GM18511 (cell line): ENCODE data around the gene AKR1B1.
A peak's percentile ranks its signal among the peaks of the same experiment; 100 is the strongest.

Experiments used
- ATAC-seq: cut with Tn5 transposase; IDR thresholded peaks from one replicate; pipeline ENCODE4 v1.9.1; 2021; ENCODE audit warnings: mild to moderate bottlenecking, moderate library complexity; ENCODE audit not compliant: unreplicated experiment

AKR1B1 gene

DNA sequence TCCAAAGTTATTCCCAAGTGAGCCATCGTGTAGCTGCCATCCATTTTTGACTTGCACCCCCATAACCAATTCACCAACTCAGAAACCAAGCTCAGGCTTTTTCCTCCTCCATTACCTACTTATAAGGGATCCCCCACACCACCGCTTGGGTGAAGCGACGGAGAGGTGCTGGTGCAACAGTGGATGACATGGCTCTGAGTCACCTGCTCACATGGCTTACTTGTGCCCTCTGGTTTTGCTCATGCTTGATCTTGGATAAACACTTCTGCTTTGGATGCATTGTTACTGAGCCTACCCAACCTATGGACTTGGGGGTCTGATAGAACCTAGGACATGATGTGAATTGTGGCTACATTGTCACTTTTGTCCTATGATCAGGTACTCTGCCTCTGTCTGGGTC lies 12.0 kb upstream of the AKR1B1 start:
- no peak for ATAC-seq

- ATAC-seq: no peak
These were observed 10.7 kb upstream of the AKR1B1 start for GRCh38 chr7:134469622-134470021.

- no peak for ATAC-seq
These were observed 9.6 kb upstream of the AKR1B1 start for GRCh38 chr7:134468475-134468874.

DNA sequence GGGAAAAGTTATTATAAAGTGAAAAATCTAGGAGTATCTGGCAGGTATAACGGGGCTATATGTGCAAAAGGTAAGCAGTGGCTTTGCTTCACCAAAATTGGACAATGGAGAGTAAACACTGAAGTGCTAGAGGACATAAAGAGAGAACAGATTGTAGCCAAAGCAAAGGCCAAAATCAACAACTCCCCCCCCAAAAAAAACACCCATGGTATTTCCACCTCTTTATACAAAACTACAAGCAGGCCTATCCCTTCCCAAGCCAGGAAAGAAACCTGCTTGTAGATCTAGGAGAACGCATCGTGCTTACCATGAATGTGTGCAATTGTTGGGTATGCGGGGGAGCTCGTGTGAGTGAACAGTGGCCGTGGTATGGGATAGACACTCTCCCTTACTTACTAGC lies 9.2 kb upstream of the AKR1B1 start:
- ATAC-seq: no peak

DNA sequence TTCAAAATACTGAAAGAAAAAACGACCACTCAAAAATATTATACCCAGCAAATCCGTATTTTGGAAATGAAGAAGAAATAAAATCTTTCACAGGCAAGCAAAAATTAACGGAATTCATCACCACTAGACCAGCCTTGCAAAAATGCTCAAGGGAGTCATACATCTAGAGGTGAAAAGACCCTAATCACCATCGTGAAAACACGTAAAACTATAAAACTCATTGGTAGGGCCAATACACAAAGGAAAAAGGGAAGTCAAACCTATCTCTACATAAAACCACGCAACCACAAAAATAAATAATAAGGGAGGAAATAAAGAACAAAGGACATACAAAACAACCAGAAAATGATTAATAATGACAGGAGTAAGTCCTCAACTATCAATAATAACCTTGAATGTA lies 6.6 kb upstream of the AKR1B1 start:
- no peak for ATAC-seq

- ATAC-seq: no peak
These were observed 5.6 kb upstream of the AKR1B1 start for GRCh38 chr7:134464496-134464895.

DNA sequence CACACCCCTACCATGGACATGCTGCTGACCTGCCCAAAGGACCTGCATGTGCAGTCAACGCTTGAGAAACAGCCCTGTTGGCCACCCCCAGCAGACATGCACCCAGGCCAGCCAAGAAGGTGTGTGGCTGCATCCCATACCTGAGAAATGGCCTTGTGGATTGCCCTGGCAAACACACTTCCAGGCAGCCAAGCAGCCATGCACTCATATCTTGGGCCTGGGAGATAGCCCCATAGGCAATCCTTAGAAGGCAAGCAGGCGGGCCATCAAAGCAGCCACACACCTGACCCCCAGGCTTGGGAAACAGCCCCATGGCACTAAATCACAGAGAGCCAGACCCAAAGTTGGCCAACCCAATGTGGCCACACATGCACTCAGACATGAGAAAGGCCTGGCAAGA lies 4.9 kb upstream of the AKR1B1 start:
- ATAC-seq: no peak

DNA sequence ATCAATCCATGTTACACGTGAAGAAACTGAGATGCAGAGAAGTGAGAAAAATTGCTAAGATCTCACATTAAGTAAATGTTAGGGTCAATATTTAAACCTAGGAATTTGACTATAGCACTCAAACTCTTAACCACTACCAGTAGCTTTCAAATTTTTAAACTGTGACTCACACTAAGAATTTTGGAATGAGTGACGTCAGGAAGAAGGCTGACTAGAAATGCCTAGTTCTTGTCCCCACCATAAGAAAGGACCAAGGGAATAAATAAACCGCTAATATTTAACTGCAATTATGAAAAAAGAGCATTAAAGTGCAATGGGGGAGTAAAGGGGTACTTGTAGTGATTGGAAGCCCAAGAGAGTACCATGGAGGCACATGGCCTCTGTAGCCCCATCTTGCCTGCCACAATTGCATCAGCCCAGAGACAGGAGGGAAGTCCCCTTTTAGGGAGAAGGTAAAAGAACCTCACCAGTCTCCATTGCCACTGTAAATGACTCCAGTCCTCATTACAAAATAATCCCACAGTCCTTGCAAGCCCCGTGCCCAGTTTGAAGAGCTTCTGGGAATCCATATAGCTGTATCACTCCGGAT lies 3.5 kb upstream of the AKR1B1 start:
- ATAC-seq: no peak

GRCh38 chr7:134461916-134462315 lies 3.0 kb upstream of the AKR1B1 start:
- ATAC-seq: no peak

DNA sequence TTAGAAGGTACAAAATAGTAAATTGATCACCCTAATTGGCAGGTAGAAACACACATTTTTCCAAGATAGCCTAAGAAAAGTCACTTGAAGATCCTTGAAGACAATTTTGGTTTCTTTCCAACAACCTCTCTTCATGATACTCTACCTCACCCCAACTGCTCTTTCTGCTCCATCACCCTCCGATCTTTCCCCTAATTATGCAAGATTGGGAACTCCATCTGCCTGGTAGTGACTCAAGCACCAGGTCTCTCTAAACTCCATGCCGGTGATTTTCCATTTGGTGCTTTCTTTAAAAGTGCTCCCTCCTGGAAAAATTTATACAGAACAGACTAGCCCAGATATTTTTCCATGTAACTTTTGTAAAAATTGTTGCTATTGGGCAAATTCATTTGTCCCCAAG lies 1.1 kb upstream of the AKR1B1 start:
- ATAC-seq: no peak

GRCh38 chr7:134458341-134458805 lies 527 bp downstream of the AKR1B1 start:
- peak; percentile 61 for ATAC-seq

GRCh38 chr7:134457210-134457609 lies 1.7 kb downstream of the AKR1B1 start:
- no peak for ATAC-seq

- ATAC-seq: no peak
These were observed 4.6 kb downstream of the AKR1B1 start for GRCh38 chr7:134454277-134454676.

DNA sequence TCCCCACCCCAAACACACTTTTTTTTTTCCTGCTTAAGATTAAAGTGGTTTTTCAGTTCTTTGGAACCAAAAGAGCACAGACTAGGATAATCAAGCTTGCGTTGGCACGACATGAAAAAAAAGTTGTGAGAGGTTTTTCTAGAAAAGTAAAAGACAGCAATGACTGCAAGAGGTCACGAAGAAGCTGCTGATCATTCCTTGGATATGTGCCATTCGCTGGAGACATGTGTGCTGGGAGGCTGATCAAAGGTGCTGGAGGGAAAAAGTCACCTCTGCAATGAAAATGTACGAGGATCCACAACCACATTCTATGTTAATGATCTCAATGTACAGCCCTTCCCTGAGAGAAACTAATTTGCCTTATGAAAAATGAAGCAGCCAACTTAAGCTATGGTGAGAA lies 5.4 kb downstream of the AKR1B1 start:
- ATAC-seq: no peak

DNA sequence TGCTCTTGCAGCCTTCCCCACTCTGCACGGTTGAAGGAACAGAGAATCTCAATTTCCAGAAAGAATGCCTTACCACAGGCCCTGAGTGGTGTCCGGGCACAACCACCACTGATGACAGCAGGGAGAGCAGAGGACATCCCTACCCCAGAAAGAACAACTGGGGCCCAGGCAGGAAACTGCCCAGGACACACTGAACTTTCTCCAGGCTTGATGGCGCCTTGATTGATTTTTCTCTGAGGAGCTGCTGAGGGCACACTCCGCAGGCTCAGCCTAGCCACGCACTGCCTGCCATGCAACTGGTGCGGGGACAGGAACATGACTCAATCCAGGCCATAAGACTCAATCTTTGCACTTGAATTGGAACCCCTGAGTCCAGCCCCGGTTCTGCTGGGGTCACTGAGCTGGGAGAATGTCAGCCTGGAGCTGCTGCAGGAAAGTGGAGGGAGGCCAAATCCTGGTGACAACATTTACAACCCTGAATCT lies 5.9 kb downstream of the AKR1B1 start:
- no peak for ATAC-seq

DNA sequence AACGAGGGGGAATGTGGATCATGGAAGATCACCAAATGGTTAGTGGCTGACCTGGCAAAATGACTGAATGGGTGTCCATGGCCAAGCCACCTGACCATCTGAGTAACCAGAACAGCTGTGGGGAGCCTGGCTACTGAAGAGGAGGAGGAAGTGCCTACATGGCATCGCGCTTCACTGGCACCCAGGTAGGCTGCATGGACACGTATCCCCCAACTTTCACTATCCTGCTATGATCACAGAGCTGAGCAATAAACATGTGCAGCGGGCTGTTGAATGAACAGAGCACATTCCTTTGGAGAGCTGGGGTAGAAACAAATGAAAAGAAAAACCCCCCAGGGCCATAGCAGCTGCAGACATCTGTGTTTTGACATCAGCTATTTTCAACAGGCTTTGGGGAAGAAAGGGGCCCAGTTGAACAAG lies 6.5 kb downstream of the AKR1B1 start:
- no peak for ATAC-seq

DNA sequence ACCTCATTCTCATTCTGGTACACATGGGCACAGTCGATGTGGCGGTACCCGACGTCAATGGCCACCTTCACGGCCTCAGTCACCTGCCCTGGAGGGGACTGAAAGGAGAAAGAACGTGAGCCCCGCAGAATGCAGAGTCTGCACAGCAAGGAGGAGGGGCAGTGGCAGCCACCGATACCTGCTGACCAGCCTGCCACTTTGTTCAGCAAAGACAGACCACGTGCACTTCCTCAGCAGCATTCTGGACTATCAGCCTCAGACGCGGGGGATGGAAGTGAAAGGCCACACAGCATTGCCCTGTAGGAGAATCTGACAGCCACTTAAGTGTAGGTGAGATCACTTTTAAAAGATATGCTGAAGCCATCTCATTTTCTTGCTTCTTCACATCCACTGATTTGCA lies 7.2 kb downstream of the AKR1B1 start:
- no peak for ATAC-seq

GRCh38 chr7:134450294-134451000 lies 8.5 kb downstream of the AKR1B1 start:
- no peak for ATAC-seq

DNA sequence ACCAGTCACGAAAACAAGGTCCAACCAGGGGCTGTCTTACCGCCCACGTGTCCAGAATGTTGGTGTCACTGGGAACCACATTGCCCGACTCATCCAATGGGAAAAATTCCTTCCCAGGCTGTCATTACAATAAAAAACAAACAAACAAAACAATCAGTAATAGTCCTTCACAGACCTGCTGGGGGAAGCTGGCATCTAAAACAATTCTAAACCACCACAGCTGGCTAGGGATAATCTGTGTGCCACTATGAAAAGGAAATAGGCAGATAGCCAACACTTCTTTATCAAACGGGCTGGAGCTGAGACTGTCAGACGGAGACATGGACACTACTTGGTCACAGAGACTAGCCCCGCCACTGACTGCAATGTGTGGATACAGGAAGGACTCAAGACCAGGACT lies 9.2 kb downstream of the AKR1B1 start:
- ATAC-seq: no peak

- no peak for ATAC-seq
These were observed 10.3 kb downstream of the AKR1B1 start for GRCh38 chr7:134448356-134449229.

GRCh38 chr7:134447383-134447782 lies 11.5 kb downstream of the AKR1B1 start:
- no peak for ATAC-seq

DNA sequence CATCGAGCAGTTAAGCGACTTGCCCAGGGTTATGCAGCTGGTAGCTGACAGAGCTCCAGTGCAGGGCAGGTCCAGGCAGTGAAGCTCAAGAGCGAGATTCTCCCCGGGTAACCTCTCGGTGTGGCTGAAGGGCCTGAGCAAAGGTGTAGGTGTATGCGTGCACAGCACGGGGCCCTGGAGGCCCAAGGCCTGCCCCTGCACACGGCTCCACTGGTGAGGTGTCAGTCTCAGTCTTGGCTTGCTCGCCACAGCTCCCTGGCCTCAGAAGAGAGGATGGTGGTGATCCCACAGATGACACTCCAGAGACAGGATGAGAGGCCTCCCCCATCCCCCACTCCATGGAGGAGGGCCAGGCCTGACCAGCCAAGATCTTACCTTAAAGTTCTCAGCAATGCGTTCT lies 12.0 kb downstream of the AKR1B1 start:
- no peak for ATAC-seq
